DOHH2 (cell line): ENCODE data around the gene ZNF662.

Source experiments
- H3F3A ChIP-seq: fragments of 200-600 bp; sonication (generic), shearing (Covaris generic); 2 replicates; pipeline ENCODE4 v1.6.0; 2016; ENCODE audit warnings: antibody characterized with exemption, mild to moderate bottlenecking; ENCODE audit not compliant: control insufficient read depth, insufficient read depth
- H3K27ac ChIP-seq: fragments of 200-600 bp; sonication (generic); 2 replicates; pipeline ENCODE4 v1.5.1; 2014; ENCODE audit warnings: low read depth, mild to moderate bottlenecking, low read length, moderate library complexity
- H3K27me3 ChIP-seq: fragments of 200-600 bp; sonication (generic); 2 replicates; pipeline ENCODE4 v1.6.1; 2014; ENCODE audit warnings: mild to moderate bottlenecking, low read length, mixed read lengths; ENCODE audit not compliant: control insufficient read depth
- H3K36me3 ChIP-seq: fragments of 200-600 bp; sonication (generic); 2 replicates; pipeline ENCODE4 v1.6.1; 2014; ENCODE audit warnings: mild to moderate bottlenecking, low read length, moderate library complexity, mixed read lengths; ENCODE audit not compliant: control insufficient read depth
- H3K4me1 ChIP-seq: fragments of 200-600 bp; sonication (generic); 2 replicates; pipeline ENCODE4 v1.6.1; 2014; ENCODE audit warnings: mild to moderate bottlenecking, low read length, mixed read lengths; ENCODE audit not compliant: control insufficient read depth
- H3K4me2 ChIP-seq: fragments of 200-600 bp; sonication (generic); 2 replicates; pipeline ENCODE4 v1.6.0; 2014; ENCODE audit warnings: mild to moderate bottlenecking, low read length, moderate library complexity
- H3K4me3 ChIP-seq: fragments of 200-600 bp; sonication (generic); 2 replicates; pipeline ENCODE4 v1.5.1; 2014; ENCODE audit warnings: mild to moderate bottlenecking, low read length, mixed read lengths
- H3K79me2 ChIP-seq: fragments of 200-600 bp; sonication (generic); 2 replicates; pipeline ENCODE4 v1.6.1; 2014; ENCODE audit warnings: mild to moderate bottlenecking, low read length, mixed read lengths; ENCODE audit not compliant: control insufficient read depth
- H3K9me2 ChIP-seq: fragments of 200-600 bp; sonication (generic); replicated peaks from 2 replicates; pipeline ENCODE4 v1.6.1; 2014; ENCODE audit warnings: mild to moderate bottlenecking, low read length, mixed read lengths; ENCODE audit not compliant: control insufficient read depth
- H3K9me3 ChIP-seq: fragments of 200-600 bp; sonication (generic); 2 replicates; pipeline ENCODE4 v1.6.1; 2014; ENCODE audit warnings: antibody characterized with exemption, low read length, mixed read lengths; ENCODE audit not compliant: control insufficient read depth, insufficient read depth
- H4K20me1 ChIP-seq: fragments of 200-600 bp; sonication (generic); 2 replicates; pipeline ENCODE4 v1.6.0; 2014; ENCODE audit warnings: low read depth, mild to moderate bottlenecking, antibody characterized with exemption, low read length, moderate library complexity; ENCODE audit not compliant: control insufficient read depth, insufficient read depth
- CTCF ChIP-seq: fragments of 200-600 bp; sonication (generic); IDR thresholded peaks from one replicate; pipeline ENCODE4 v1.5.1; 2014; ENCODE audit warnings: antibody characterized with exemption, mild to moderate bottlenecking, low read depth, low read length; ENCODE audit not compliant: poor library complexity, severe bottlenecking
- EZH2phosphoT487 ChIP-seq: fragments of 200-600 bp; sonication (generic); IDR thresholded peaks from 2 replicates; pipeline ENCODE4 v1.6.1; 2017; ENCODE audit warnings: borderline replicate concordance, mild to moderate bottlenecking, antibody characterized with exemption, low read length, moderate library complexity, mixed read lengths

Gene ZNF662

GRCh38 chr3:42904076-42904475 lies 1.9 kb upstream of the ZNF662 start:
- Histone ChIP-seq H3K4me3 (no peak overlapping the region), H3K27ac (no peak overlapping the region), H3K79me2 (no peaks in the 10 kb centered on the region), H3K36me3 (no peaks in the 10 kb centered on the region), H4K20me1 (no peaks in the 10 kb centered on the region), H3K4me2 (no peak overlapping the region), H3F3A (no peaks in the 10 kb centered on the region), H3K9me3 (no peaks in the 10 kb centered on the region; the same call in 1 of the 2 replicates), H3K4me1 (no peaks in the 10 kb centered on the region), H3K9me2 (no peaks in the 10 kb centered on the region), H3K27me3 (no peaks in the 10 kb centered on the region)
- TF ChIP-seq EZH2phosphoT487 = no peak
- TF ChIP-seq CTCF = no peak

GRCh38 chr3:42905740-42906069 lies 237 bp upstream of the ZNF662 start:
- Histone ChIP-seq H3K4me1 (no peaks in the 10 kb centered on the region), H3K4me2 (no peak overlapping the region), H3K9me2 (no peaks in the 10 kb centered on the region), H3K27me3 (no peaks in the 10 kb centered on the region), H3K9me3 (no peaks in the 10 kb centered on the region; the same call in 1 of the 2 replicates), H3K79me2 (no peaks in the 10 kb centered on the region), H3K27ac (no peak overlapping the region), H3K4me3 (no peak overlapping the region), H4K20me1 (no peaks in the 10 kb centered on the region), H3K36me3 (no peaks in the 10 kb centered on the region), H3F3A (no peaks in the 10 kb centered on the region)
- TF ChIP-seq EZH2phosphoT487 = no peak
- no peak for TF ChIP-seq CTCF

GRCh38 chr3:42906848-42907183 lies 874 bp downstream of the ZNF662 start:
- no peak overlapping the region for H3K4me3 ChIP-seq
- no peaks in the 10 kb centered on the region for H3K9me2 ChIP-seq
- no peaks in the 10 kb centered on the region for H3K4me1 ChIP-seq
- no peaks in the 10 kb centered on the region for H4K20me1 ChIP-seq
- H3F3A ChIP-seq = no peaks in the 10 kb centered on the region
- H3K9me3 ChIP-seq = no peaks in the 10 kb centered on the region; the same call in 1 of the 2 replicates
- H3K27me3 ChIP-seq = no peaks in the 10 kb centered on the region
- no peak overlapping the region for H3K4me2 ChIP-seq
- H3K36me3 ChIP-seq = no peaks in the 10 kb centered on the region
- no peak overlapping the region for H3K27ac ChIP-seq
- no peak for TF ChIP-seq CTCF
- no peak for TF ChIP-seq EZH2phosphoT487
- H3K79me2 ChIP-seq = no peaks in the 10 kb centered on the region

GRCh38 chr3:42908675-42909074 lies 2.7 kb downstream of the ZNF662 start:
- Histone ChIP-seq H3K27ac (no peak overlapping the region), H3K36me3 (no peaks in the 10 kb centered on the region), H3K9me3 (no peaks in the 10 kb centered on the region; the same call in 1 of the 2 replicates), H3K27me3 (no peaks in the 10 kb centered on the region), H3F3A (no peaks in the 10 kb centered on the region), H3K4me3 (no peak overlapping the region), H3K79me2 (no peaks in the 10 kb centered on the region), H3K4me1 (no peaks in the 10 kb centered on the region), H4K20me1 (no peaks in the 10 kb centered on the region), H3K4me2 (no peak overlapping the region), H3K9me2 (no peaks in the 10 kb centered on the region)
- no peak for TF ChIP-seq EZH2phosphoT487
- no peak for TF ChIP-seq CTCF
